Liver (tissue), 9 donors: Measurements from ENCODE around the gene ZC3H15. TPM values are rescaled to one million over a fixed set of nuclear protein-coding genes. Genes with fewer than 3 reads are reported as not detected.

Experiments
- DNase-seq: peaks from one replicate; pipeline ENCODE4 v3.0.0-alpha.2; 2017; ENCODE audit warnings: low spot score
- H3K27ac ChIP-seq, 2 donors: one replicate each; pipeline ENCODE4 v1.7.0; 2013; ENCODE audit warnings: inconsistent platforms in 2 of 2, low read length in 2 of 2, control low read depth in 1 of 2, low read depth in 1 of 2, mild to moderate bottlenecking in 1 of 2
- H3K27me3 ChIP-seq, 4 donors: one replicate each; pipeline versions ENCODE4 v1.6.1 to v1.7.0; 2013; ENCODE audit warnings: low read length in 3 of 4, inconsistent platforms in 1 of 4, mild to moderate bottlenecking in 1 of 4, moderate library complexity in 1 of 4; ENCODE audit not compliant: control insufficient read depth in 4 of 4, insufficient read depth in 4 of 4
- H3K36me3 ChIP-seq, 4 donors: one replicate each; pipeline versions ENCODE4 v1.6.1 to v1.7.0; 2013; ENCODE audit warnings: low read length in 3 of 4, mild to moderate bottlenecking in 3 of 4, low read depth in 1 of 4, moderate library complexity in 1 of 4; ENCODE audit not compliant: control insufficient read depth in 4 of 4, insufficient read depth in 3 of 4
- H3K4me1 ChIP-seq, 4 donors: one replicate each; pipeline versions ENCODE4 v1.6.1 to v1.7.0; 2013; ENCODE audit warnings: low read length in 3 of 4, mild to moderate bottlenecking in 3 of 4, moderate library complexity in 1 of 4; ENCODE audit not compliant: control insufficient read depth in 4 of 4, insufficient read depth in 4 of 4
- H3K4me3 ChIP-seq, 3 donors: one replicate each; pipeline versions ENCODE4 v1.6.1 to v1.7.0; 2013; ENCODE audit warnings: low read length in 3 of 3, control low read depth in 1 of 3, low read depth in 1 of 3, mild to moderate bottlenecking in 1 of 3
- H3K9ac ChIP-seq, 2 donors: one replicate each; pipeline ENCODE4 v1.7.0; 2013; ENCODE audit warnings: low read length in 2 of 2, mild to moderate bottlenecking in 2 of 2, moderate library complexity in 2 of 2, control low read depth in 1 of 2, low read depth in 1 of 2
- H3K9me3 ChIP-seq, 4 donors: one replicate each; pipeline versions ENCODE4 v1.6.1 to v1.7.0; 2013; ENCODE audit warnings: low read length in 3 of 4; ENCODE audit not compliant: control insufficient read depth in 4 of 4
- EGR1 ChIP-seq, 2 donors: IDR thresholded peaks; 2 replicates each; pipeline ENCODE4 v1.6.1; 2016 to 2018; ENCODE audit warnings: antibody characterized with exemption in 2 of 2, low read depth in 2 of 2
- FOXA1 ChIP-seq: IDR thresholded peaks from 2 replicates; pipeline ENCODE4 v1.6.1; 2016; ENCODE audit warnings: antibody characterized with exemption
- FOXA2 ChIP-seq: IDR thresholded peaks from 2 replicates; pipeline ENCODE4 v1.6.1; 2016; ENCODE audit warnings: antibody characterized with exemption
- GABPA ChIP-seq, 2 donors: IDR thresholded peaks in 1 of 2; conservative IDR thresholded peaks in 1 of 2; 2 replicates each; pipeline ENCODE4 v1.6.1; 2016; ENCODE audit warnings: antibody characterized with exemption in 2 of 2, mild to moderate bottlenecking in 1 of 2, moderate library complexity in 1 of 2
- HNF4A ChIP-seq, 2 donors: conservative IDR thresholded peaks; 2 replicates each; pipeline ENCODE4 v1.6.1; 2016; ENCODE audit warnings: antibody characterized with exemption in 2 of 2, mild to moderate bottlenecking in 2 of 2
- HNF4G ChIP-seq: IDR thresholded peaks from 2 replicates; pipeline ENCODE4 v1.6.1; 2016; ENCODE audit warnings: antibody characterized with exemption
- NR2F2 ChIP-seq: IDR thresholded peaks from 2 replicates; pipeline ENCODE4 v1.6.1; 2016; ENCODE audit warnings: antibody characterized with exemption
- RAD21 ChIP-seq, 2 donors: IDR thresholded peaks; 2 replicates each; pipeline ENCODE4 v1.6.1; 2016; ENCODE audit warnings: antibody characterized with exemption in 2 of 2, mild to moderate bottlenecking in 2 of 2
- RXRA ChIP-seq, 2 donors: IDR thresholded peaks; 2 replicates each; pipeline ENCODE4 v1.6.1; 2017 to 2018; ENCODE audit warnings: antibody characterized with exemption in 2 of 2, mild to moderate bottlenecking in 1 of 2
- SP1 ChIP-seq: IDR thresholded peaks from 2 replicates; pipeline ENCODE4 v1.6.1; 2018; ENCODE audit warnings: antibody characterized with exemption, mild to moderate bottlenecking
- TAF1 ChIP-seq: conservative IDR thresholded peaks from 2 replicates; pipeline ENCODE4 v1.6.1; 2016; ENCODE audit warnings: antibody characterized with exemption, mild to moderate bottlenecking
- YY1 ChIP-seq: IDR thresholded peaks from 2 replicates; pipeline ENCODE4 v1.6.1; 2016; ENCODE audit warnings: antibody characterized with exemption, mild to moderate bottlenecking
- WGBS: extraction: QIAGEN DNeasy Blood & Tissue Kit; methylation state at CpG from one replicate; pipeline ENCODE4 v1.1.7; 2013; 5-methylcytosine and 5-hydroxymethylcytosine counted together
- polyA plus RNA-seq, 2 donors: library from polyadenylated mRNA; stranded (reverse) in 1 of 2; unstranded in 1 of 2; fragments of 200-250 nt in 1 of 2; fragments of >200 nt in 1 of 2; fragmentation: Nextera tagmentation in 1 of 2; extraction: Ambion mirVana in 1 of 2; gene quantifications; one replicate each; pipeline versions ENCODE4 v1.2.1 to v1.2.3, GENCODE V29; 2013 to 2015
- total RNA-seq, 2 donors: library from RNA; depleted of rRNA; stranded (reverse); fragments of >200 nt; gene quantifications; one replicate each; pipeline ENCODE4 v1.2.3, GENCODE V29; 2014
- TF ChIP-seq, protein P1 (sequence below): IDR thresholded peaks from 2 replicates; pipeline ENCODE4 v1.6.1; 2016; ENCODE audit warnings: antibody characterized with exemption, mild to moderate bottlenecking
- TF ChIP-seq, protein P2 (sequence below): IDR thresholded peaks from 2 replicates; pipeline ENCODE4 v1.6.1; 2016; ENCODE audit warnings: antibody characterized with exemption
- TF ChIP-seq, protein P3 (sequence below): fragments of 150-350 bp; IDR thresholded peaks from 2 replicates; pipeline ENCODE4 v1.5.1; 2017; ENCODE audit warnings: improper control_type of control experiment, low read depth, low read length; ENCODE audit not compliant: missing input control
- TF ChIP-seq, protein P4 (sequence below): IDR thresholded peaks from 2 replicates; pipeline ENCODE4 v1.6.1; 2016; ENCODE audit warnings: antibody characterized with exemption
- TF ChIP-seq, protein P5 (sequence below): IDR thresholded peaks from 2 replicates; pipeline ENCODE4 v1.6.1; 2016; ENCODE audit warnings: antibody characterized with exemption
- donor health status: healthy.
- donor health status: healthy.
- donor health status: healthy.
- donor health status: healthy.
- donor health status: healthy.

ZC3H15 gene
- total and polyA plus RNA-seq, 4 donors: 29.6 to 63.5 (median 33.7) TPM

DNA sequence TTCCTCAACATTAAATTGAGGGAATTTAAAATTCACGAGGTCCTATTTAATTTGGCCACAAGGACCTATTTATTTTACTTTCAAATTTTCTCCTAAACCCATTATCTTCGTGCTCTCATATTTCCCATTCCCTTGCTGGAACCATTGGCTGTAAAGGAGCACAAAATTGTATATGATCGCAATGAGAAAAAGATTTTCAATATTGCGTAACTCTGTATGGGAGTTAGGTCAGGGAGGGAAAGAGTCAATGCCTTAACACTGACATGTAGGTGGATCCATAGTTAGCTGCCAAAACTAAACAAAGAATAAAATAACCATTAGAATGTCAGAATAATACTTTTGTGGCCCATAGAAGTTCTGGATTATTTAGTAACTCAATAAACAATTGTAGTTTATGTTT, 40.6 kb upstream of the ZC3H15 start:
- TF ChIP-seq, protein P1, sequence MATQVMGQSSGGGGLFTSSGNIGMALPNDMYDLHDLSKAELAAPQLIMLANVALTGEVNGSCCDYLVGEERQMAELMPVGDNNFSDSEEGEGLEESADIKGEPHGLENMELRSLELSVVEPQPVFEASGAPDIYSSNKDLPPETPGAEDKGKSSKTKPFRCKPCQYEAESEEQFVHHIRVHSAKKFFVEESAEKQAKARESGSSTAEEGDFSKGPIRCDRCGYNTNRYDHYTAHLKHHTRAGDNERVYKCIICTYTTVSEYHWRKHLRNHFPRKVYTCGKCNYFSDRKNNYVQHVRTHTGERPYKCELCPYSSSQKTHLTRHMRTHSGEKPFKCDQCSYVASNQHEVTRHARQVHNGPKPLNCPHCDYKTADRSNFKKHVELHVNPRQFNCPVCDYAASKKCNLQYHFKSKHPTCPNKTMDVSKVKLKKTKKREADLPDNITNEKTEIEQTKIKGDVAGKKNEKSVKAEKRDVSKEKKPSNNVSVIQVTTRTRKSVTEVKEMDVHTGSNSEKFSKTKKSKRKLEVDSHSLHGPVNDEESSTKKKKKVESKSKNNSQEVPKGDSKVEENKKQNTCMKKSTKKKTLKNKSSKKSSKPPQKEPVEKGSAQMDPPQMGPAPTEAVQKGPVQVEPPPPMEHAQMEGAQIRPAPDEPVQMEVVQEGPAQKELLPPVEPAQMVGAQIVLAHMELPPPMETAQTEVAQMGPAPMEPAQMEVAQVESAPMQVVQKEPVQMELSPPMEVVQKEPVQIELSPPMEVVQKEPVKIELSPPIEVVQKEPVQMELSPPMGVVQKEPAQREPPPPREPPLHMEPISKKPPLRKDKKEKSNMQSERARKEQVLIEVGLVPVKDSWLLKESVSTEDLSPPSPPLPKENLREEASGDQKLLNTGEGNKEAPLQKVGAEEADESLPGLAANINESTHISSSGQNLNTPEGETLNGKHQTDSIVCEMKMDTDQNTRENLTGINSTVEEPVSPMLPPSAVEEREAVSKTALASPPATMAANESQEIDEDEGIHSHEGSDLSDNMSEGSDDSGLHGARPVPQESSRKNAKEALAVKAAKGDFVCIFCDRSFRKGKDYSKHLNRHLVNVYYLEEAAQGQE: no peak
- Histone ChIP-seq H3K36me3 (no peaks in the 10 kb centered on the region), H3K27me3 (no peaks in the 10 kb centered on the region), H3K27ac (no peak overlapping the region), H3K4me3 (no peak overlapping the region), H3K9ac (no peak overlapping the region), H3K4me1 (peaks cover 0 to 3% (median 0%) of the 10 kb centered on the region in 4 donors), H3K9me3 (no peaks in the 10 kb centered on the region)
- WGBS: 80% methylated on average over 4 of the region's 4 CpGs
- DNase-seq: no peak

DNA sequence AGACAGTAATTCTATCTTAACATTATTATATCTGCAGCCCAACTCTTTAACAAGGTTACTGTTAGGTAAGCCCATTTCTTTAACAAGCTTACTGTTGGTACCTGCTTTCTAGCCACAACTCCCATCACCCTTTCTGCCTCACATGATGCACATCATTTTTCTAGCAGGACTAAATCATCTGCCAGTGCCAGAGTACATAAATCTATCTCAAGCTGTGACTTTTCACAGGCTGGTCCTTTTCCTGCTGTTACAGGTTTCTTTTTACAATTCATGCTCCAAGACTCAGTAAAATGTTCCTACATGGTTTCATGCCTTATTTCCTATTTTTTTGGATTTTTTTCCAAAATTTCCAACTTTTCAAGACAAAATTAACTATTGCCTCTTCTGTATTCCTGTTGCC, 30.4 kb upstream of the ZC3H15 start:
- Histone ChIP-seq H3K36me3 (peaks cover 0 to 2% (median 0%) of the 10 kb centered on the region in 4 donors), H3K27ac (no peak overlapping the region), H3K9me3 (no peaks in the 10 kb centered on the region), H3K9ac (no peak overlapping the region), H3K4me3 (no peak overlapping the region), H3K27me3 (no peaks in the 10 kb centered on the region), H3K4me1 (peaks cover 0 to 3% (median 0%) of the 10 kb centered on the region in 4 donors)
- no peak for DNase-seq
- TF ChIP-seq NR2F2 (no peak), YY1 (no peak), RAD21 (IDR thresholded peaks at IDR 0.05) (no peak), SP1 (no peak), FOXA2 (no peak), GABPA (IDR thresholded peaks at IDR 0.05 in 1 of 2, conservative IDR thresholded peaks at IDR 0.05 in 1 of 2) (no peak), RXRA (IDR thresholded peaks at IDR 0.05) (no peak), TAF1 (no peak), FOXA1 (no peak), HNF4A (conservative IDR thresholded peaks at IDR 0.05) (no peak), EGR1 (IDR thresholded peaks at IDR 0.05; ENCODE audit: low read depth in 2 of 2) (no peak), HNF4G (no peak)
- TF ChIP-seq, protein P2, sequence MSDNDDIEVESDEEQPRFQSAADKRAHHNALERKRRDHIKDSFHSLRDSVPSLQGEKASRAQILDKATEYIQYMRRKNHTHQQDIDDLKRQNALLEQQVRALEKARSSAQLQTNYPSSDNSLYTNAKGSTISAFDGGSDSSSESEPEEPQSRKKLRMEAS: no peak
- TF ChIP-seq, protein P1: no peak
- TF ChIP-seq, protein P3, sequence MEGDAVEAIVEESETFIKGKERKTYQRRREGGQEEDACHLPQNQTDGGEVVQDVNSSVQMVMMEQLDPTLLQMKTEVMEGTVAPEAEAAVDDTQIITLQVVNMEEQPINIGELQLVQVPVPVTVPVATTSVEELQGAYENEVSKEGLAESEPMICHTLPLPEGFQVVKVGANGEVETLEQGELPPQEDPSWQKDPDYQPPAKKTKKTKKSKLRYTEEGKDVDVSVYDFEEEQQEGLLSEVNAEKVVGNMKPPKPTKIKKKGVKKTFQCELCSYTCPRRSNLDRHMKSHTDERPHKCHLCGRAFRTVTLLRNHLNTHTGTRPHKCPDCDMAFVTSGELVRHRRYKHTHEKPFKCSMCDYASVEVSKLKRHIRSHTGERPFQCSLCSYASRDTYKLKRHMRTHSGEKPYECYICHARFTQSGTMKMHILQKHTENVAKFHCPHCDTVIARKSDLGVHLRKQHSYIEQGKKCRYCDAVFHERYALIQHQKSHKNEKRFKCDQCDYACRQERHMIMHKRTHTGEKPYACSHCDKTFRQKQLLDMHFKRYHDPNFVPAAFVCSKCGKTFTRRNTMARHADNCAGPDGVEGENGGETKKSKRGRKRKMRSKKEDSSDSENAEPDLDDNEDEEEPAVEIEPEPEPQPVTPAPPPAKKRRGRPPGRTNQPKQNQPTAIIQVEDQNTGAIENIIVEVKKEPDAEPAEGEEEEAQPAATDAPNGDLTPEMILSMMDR: no peak
- TF ChIP-seq, protein P4, sequence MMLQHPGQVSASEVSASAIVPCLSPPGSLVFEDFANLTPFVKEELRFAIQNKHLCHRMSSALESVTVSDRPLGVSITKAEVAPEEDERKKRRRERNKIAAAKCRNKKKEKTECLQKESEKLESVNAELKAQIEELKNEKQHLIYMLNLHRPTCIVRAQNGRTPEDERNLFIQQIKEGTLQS: no peak
- TF ChIP-seq, protein P5, sequence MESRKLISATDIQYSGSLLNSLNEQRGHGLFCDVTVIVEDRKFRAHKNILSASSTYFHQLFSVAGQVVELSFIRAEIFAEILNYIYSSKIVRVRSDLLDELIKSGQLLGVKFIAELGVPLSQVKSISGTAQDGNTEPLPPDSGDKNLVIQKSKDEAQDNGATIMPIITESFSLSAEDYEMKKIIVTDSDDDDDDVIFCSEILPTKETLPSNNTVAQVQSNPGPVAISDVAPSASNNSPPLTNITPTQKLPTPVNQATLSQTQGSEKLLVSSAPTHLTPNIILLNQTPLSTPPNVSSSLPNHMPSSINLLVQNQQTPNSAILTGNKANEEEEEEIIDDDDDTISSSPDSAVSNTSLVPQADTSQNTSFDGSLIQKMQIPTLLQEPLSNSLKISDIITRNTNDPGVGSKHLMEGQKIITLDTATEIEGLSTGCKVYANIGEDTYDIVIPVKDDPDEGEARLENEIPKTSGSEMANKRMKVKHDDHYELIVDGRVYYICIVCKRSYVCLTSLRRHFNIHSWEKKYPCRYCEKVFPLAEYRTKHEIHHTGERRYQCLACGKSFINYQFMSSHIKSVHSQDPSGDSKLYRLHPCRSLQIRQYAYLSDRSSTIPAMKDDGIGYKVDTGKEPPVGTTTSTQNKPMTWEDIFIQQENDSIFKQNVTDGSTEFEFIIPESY: no peak
